HUES64 (cell line): Measurements from ENCODE around the gene MIA2.
"Not testable (repeated sequence)": the region's sequence is repeated elsewhere in the genome, so short reads cannot be mapped to it uniquely, and the experiment has no call there.

Experiments
- H3K27ac ChIP-seq: 2 replicates; pipeline ENCODE4 v1.7.0; 2013; ENCODE audit warnings: low read depth, low read length, inconsistent platforms
- H3K27me3 ChIP-seq: 2 replicates; pipeline ENCODE4 v1.6.1; 2013; ENCODE audit warnings: mild to moderate bottlenecking, low read length; ENCODE audit not compliant: insufficient read depth
- H3K36me3 ChIP-seq: 2 replicates; pipeline ENCODE4 v1.6.1; 2013; ENCODE audit warnings: mild to moderate bottlenecking, low read length; ENCODE audit not compliant: insufficient read depth
- H3K4me1 ChIP-seq: 2 replicates; pipeline ENCODE4 v1.6.1; 2013; ENCODE audit warnings: mild to moderate bottlenecking, low read length, moderate library complexity; ENCODE audit not compliant: insufficient read depth
- H3K4me3 ChIP-seq: 2 replicates; pipeline ENCODE4 v1.5.1; 2013; ENCODE audit warnings: mild to moderate bottlenecking, low read length, moderate library complexity
- H3K9ac ChIP-seq: 2 replicates; pipeline ENCODE4 v1.6.1; 2013; ENCODE audit warnings: mild to moderate bottlenecking, low read depth, low read length
- H3K9me3 ChIP-seq: 2 replicates; pipeline ENCODE4 v1.6.1; 2013; ENCODE audit warnings: low read depth, low read length; ENCODE audit not compliant: insufficient read depth
- WGBS: fragments of 150-250, 120-280 bp; methylation state at CpG from one replicate; pipeline ENCODE4 v1.1.7; 2013; ENCODE audit warnings: missing lambda C conversion rate; 5-methylcytosine and 5-hydroxymethylcytosine counted together

The MIA2 gene

DNA sequence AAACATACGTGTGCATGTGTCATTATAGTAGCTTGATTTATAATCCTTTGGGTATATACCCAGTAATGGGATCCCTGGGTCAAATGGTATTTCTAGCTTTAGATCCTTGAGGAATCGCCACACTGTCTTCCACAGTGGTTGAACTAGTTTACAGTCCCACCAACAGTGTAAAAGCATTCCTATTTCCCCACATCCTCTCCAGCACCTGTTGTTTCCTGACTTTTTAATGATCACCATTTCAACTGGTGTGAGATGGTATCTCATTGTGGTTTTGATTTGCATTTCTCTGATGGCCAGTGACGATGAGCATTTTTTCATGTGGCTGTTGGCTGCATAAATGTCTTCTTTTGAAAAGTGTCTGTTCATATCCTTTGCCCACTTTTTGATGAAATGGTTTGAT is 26.4 kb downstream of the MIA2 start:
- not testable (repeated sequence) for H3K36me3 ChIP-seq, H3K4me1 ChIP-seq, H3K4me3 ChIP-seq, H3K9ac ChIP-seq, H3K27me3 ChIP-seq, H3K27ac ChIP-seq, H3K9me3 ChIP-seq
- WGBS: 91% methylated on average over 3 of the region's 3 CpGs

- H3K27ac ChIP-seq, H3K9me3 ChIP-seq, H3K27me3 ChIP-seq, H3K4me3 ChIP-seq, H3K4me1 ChIP-seq, H3K36me3 ChIP-seq, H3K9ac ChIP-seq: not testable (repeated sequence)
- 100% methylated on average over 1 of the region's 1 CpG for WGBS
Measured at GRCh38 chr14:39262214-39262613, 28.5 kb downstream of the MIA2 start.

- WGBS: 97% methylated on average over 7 of the region's 7 CpGs
- no peaks in the 10 kb centered on the region for H3K9me3 ChIP-seq
- no peak overlapping the region for H3K27ac ChIP-seq
- H3K27me3 ChIP-seq: peaks cover 4% of the 10 kb centered on the region; the same call in 1 of the 2 replicates
- H3K36me3 ChIP-seq: no peaks in the 10 kb centered on the region
- no peak overlapping the region for H3K4me3 ChIP-seq
- H3K4me1 ChIP-seq: peaks cover 10% of the 10 kb centered on the region; the same call in 1 of the 2 replicates
- no peak overlapping the region for H3K9ac ChIP-seq
Measured at GRCh38 chr14:39264057-39264456, 30.3 kb downstream of the MIA2 start.

GRCh38 chr14:39264558-39264957 is 30.8 kb downstream of the MIA2 start:
- Histone ChIP-seq H3K4me1 (peaks cover 10% of the 10 kb centered on the region; the same call in 1 of the 2 replicates), H3K36me3 (no peaks in the 10 kb centered on the region), H3K4me3 (no peak overlapping the region), H3K9ac (no peak overlapping the region), H3K27me3 (peaks cover 4% of the 10 kb centered on the region; the same call in 1 of the 2 replicates), H3K9me3 (no peaks in the 10 kb centered on the region), H3K27ac (no peak overlapping the region)
- 80% methylated on average over 1 of the region's 1 CpG for WGBS

DNA sequence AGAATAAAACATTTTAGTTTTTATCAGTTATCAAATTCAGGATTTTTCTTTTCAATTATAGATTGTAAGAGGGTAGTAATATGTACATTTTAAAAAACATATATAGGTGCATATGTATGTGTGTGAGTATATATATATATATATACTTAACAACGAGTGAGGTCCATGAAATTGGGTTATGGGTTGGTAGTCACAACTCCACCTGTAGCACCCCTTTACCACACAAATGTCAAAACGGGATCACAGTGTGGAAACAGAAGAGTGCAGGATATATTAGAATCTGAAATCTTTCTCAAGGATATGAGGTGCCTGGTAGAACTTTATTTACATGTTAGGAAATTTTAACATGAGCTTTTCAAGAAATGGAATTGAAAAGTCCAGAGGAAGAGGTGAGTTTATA is 31.3 kb downstream of the MIA2 start:
- Histone ChIP-seq H3K4me1 (peaks cover 10% of the 10 kb centered on the region; the same call in 1 of the 2 replicates), H3K36me3 (no peaks in the 10 kb centered on the region), H3K4me3 (no peak overlapping the region), H3K9ac (no peak overlapping the region), H3K27ac (no peak overlapping the region), H3K27me3 (peaks cover 4% of the 10 kb centered on the region; the same call in 1 of the 2 replicates), H3K9me3 (no peaks in the 10 kb centered on the region)
- WGBS: 56% methylated on average over 1 of the region's 2 CpGs

DNA sequence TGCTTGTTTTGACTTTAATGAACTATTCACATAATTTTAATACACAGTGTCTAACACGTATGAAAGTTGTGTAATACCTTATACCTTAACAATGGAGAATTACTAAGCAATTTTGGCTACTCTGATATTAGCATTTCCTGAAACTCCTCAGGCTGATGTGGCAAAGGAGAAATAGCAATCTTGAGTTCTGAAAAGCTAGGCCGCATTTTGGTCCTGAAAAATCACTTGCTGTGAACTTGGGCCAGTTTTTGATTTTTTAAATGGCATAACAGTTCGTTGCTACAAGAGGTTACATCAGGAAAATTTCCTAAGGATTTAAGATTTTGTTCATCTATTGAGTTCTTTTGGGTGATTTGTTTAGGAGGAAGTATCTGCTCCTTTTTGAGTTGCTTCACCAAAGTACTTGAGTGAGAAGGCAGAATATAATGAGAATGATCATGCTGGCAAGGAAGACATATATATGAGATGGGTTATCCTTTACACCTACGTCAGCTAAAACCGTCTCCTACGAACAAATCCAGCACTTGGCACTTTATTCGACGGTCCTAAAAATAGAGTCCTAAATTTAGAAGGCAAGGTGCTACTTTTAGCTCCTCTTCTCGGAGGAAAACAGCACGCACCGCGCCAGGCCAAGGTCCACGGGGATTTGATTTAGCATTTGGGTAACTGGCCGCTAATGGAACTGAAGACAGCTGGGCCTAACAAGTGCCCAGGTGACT is 32.2 kb downstream of the MIA2 start:
- Histone ChIP-seq H3K9ac (peak overlapping the region; percentile 96), H3K27ac (peak overlapping the region; percentile 88), H3K9me3 (peaks cover 2% of the 10 kb centered on the region), H3K4me3 (peak overlapping the region; percentile 82), H3K36me3 (no peaks in the 10 kb centered on the region), H3K27me3 (peaks cover 4% of the 10 kb centered on the region; the same call in 1 of the 2 replicates), H3K4me1 (peaks cover 10% of the 10 kb centered on the region; the same call in 1 of the 2 replicates)
- 42% methylated on average over 14 of the region's 14 CpGs for WGBS

GRCh38 chr14:39266525-39266870 is 32.8 kb downstream of the MIA2 start:
- peak overlapping the region; percentile 88 for H3K27ac ChIP-seq
- peaks cover 4% of the 10 kb centered on the region; the same call in 1 of the 2 replicates for H3K27me3 ChIP-seq
- H3K9ac ChIP-seq: peak overlapping the region; percentile 96
- H3K4me3 ChIP-seq: peak overlapping the region; percentile 82
- peaks cover 8% of the 10 kb centered on the region for H3K9me3 ChIP-seq
- peaks cover 10% of the 10 kb centered on the region; the same call in 1 of the 2 replicates for H3K4me1 ChIP-seq
- 1% methylated on average over 31 of the region's 31 CpGs for WGBS
- H3K36me3 ChIP-seq: no peaks in the 10 kb centered on the region

DNA sequence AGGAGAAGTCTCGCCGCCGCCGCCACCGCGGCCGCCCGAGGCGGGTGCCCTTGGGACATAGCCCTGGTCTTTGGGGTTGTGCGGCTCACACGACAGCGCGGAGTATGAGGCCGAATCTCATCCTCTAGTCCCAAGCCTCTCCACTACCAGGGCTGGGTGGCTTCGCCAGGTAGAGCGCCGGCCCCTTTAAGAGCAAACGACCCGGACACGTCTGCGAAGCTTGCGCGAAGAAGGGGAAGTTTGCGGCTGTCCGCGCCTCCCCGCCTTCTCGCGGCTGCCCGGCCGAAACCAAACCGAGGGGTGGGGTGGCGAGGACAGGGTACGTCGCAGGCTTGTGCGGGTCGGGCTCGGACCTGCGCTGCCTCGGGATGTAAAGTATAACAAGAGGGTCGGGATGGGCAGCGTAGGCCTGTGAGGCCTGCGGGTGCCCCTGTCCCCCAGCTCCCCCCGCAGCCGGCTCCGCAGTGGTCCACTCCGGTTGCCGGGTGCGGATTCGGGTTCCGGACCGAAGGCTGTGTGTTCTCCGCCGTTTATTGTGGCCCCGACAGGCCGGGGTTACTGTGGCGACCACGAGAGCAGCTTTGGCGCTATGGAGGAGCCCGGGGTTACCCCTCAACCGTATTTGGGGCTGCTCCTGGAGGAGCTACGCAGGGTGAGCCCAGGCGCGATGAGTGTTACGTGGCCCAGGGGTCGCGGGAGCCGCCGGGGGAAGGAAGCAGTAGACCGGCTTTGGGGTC is 33.3 kb downstream of the MIA2 start:
- WGBS: under 1% methylated on average over 70 of the region's 70 CpGs
- H3K9me3 ChIP-seq: peaks cover 13% of the 10 kb centered on the region
- no peaks in the 10 kb centered on the region for H3K36me3 ChIP-seq
- peaks cover 10% of the 10 kb centered on the region; the same call in 1 of the 2 replicates for H3K4me1 ChIP-seq
- peak overlapping the region; percentile 82 for H3K4me3 ChIP-seq
- peak overlapping the region; percentile 88 for H3K27ac ChIP-seq
- peak overlapping the region; percentile 96 for H3K9ac ChIP-seq
- peaks cover 4% of the 10 kb centered on the region; the same call in 1 of the 2 replicates for H3K27me3 ChIP-seq

DNA sequence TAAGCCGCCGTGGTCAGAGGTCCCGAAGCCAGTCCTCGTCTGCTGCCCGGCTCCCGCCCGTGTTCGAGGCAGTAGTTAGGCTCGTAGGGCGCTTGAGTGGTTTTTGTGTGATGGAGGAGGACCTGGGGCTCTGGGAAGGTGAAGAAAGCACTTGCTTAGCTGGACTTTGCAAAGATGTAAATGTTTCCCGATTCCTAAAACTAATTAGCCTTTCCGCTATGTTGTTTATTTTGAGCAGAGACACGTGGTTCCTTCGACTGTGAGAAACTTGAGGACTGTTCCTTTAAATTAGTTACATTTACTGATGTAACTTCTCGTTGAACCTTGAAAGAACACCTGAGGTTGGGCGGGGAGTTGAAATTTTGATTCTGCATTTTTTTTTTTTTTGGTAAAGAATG is 33.9 kb downstream of the MIA2 start:
- peaks cover 10% of the 10 kb centered on the region; the same call in 1 of the 2 replicates for H3K4me1 ChIP-seq
- peaks cover 18% of the 10 kb centered on the region for H3K9me3 ChIP-seq
- WGBS: 2% methylated on average over 16 of the region's 16 CpGs
- peaks cover 4% of the 10 kb centered on the region; the same call in 1 of the 2 replicates for H3K27me3 ChIP-seq
- H3K27ac ChIP-seq: peak overlapping the region; percentile 88; the same call in 1 of the 2 replicates
- H3K9ac ChIP-seq: peak overlapping the region; percentile 96
- no peaks in the 10 kb centered on the region for H3K36me3 ChIP-seq
- H3K4me3 ChIP-seq: peak overlapping the region; percentile 82

DNA sequence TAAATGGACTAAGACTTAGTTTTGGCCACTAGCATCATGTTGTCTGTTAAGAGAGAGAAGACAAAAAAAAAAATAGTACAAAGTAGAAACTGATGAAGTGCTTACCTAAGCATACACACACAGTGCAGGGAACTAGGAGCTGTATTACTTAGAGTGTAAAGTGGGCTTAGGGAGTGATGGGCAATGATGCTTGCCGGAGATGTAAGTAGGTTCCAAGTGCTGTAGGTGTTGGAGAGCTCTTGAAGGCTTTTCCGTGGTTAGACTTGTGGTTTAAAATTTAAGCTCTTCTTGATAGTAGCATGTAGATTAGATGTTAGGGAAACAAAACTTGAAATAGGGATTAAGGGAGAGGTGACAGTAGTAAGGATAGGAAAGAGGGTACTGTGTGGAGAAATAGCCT is 34.7 kb downstream of the MIA2 start:
- peak overlapping the region; percentile 82 for H3K4me3 ChIP-seq
- WGBS: 58% methylated on average over 2 of the region's 2 CpGs

GRCh38 chr14:39272918-39273317 is 39.2 kb downstream of the MIA2 start:
- Histone ChIP-seq H3K9me3 (peaks cover 18% of the 10 kb centered on the region), H3K27me3 (no peaks in the 10 kb centered on the region), H3K36me3 (no peaks in the 10 kb centered on the region), H3K9ac (no peak overlapping the region), H3K4me1 (peaks cover 8% of the 10 kb centered on the region; the same call in 1 of the 2 replicates), H3K27ac (no peak overlapping the region), H3K4me3 (no peak overlapping the region)
- WGBS: no CpG with 5 or more reads among the region's 1 CpG

More for the DNA sequence above, 34.7 kb downstream of the MIA2 start:
- peaks cover 4% of the 10 kb centered on the region; the same call in 1 of the 2 replicates for H3K27me3 ChIP-seq
- peaks cover 10% of the 10 kb centered on the region; the same call in 1 of the 2 replicates for H3K4me1 ChIP-seq
- no peak overlapping the region for H3K27ac ChIP-seq
- peaks cover 18% of the 10 kb centered on the region for H3K9me3 ChIP-seq
- no peaks in the 10 kb centered on the region for H3K36me3 ChIP-seq
- H3K9ac ChIP-seq: no peak overlapping the region
